Measurements from ENCODE around the gene UBTFL1.
"Not testable (repeated sequence)": the region's sequence is repeated elsewhere in the genome, so short reads cannot be mapped to it uniquely, and the experiment has no call there.

UBTFL1 gene

GRCh38 chr11:90085650-90086049 lies at the start of gene UBTFL1:
TSS of gene UBTFL1 (plus strand) at chr11:90085950. CDS start at chr11:90085950, 0 bp downstream.
- not testable (repeated sequence) for DNase-seq (ENCODE audit: low spot score)

GRCh38 chr11:90051591-90052209 lies 34.0 kb upstream of the UBTFL1 start:
- not testable (repeated sequence) for DNase-seq (ENCODE audit: low spot score)

GRCh38 chr11:90052311-90052710 lies 33.4 kb upstream of the UBTFL1 start:
- DNase-seq (ENCODE audit: low spot score): not testable (repeated sequence)

GRCh38 chr11:90053545-90053944 lies 32.2 kb upstream of the UBTFL1 start:
- not testable (repeated sequence) for DNase-seq (ENCODE audit: low spot score)

GRCh38 chr11:90088731-90089130 lies 3.0 kb downstream of the UBTFL1 start:
- DNase-seq (ENCODE audit: low spot score): not testable (repeated sequence)

- not testable (repeated sequence) for DNase-seq (ENCODE audit: low spot score)
Measured at GRCh38 chr11:90095230-90095924, 9.6 kb downstream of the UBTFL1 start.

- DNase-seq (ENCODE audit: low spot score): not testable (repeated sequence)
Measured at GRCh38 chr11:90098261-90098660, 12.5 kb downstream of the UBTFL1 start.

GRCh38 chr11:90100431-90100830 lies 14.7 kb downstream of the UBTFL1 start:
- DNase-seq (ENCODE audit: low spot score): no peak

- no peak for DNase-seq (ENCODE audit: low spot score)
Measured at GRCh38 chr11:90113541-90113940, 27.8 kb downstream of the UBTFL1 start.

- DNase-seq (ENCODE audit: low spot score): no peak
Measured at GRCh38 chr11:90120191-90120590, 34.4 kb downstream of the UBTFL1 start.

- no peak for DNase-seq (ENCODE audit: low spot score)
Measured at GRCh38 chr11:90124371-90124770, 38.6 kb downstream of the UBTFL1 start.

- no peak for DNase-seq (ENCODE audit: low spot score)
Measured at GRCh38 chr11:90124946-90125345, 39.2 kb downstream of the UBTFL1 start.

GRCh38 chr11:90133560-90134477 lies 48.1 kb downstream of the UBTFL1 start:
- no peak for DNase-seq (ENCODE audit: low spot score)

GRCh38 chr11:90134478-90135003 lies 48.8 kb downstream of the UBTFL1 start, which contains the start of gene NAALAD2:
TSS of gene NAALAD2 (plus strand) at chr11:90134663. CDS start at chr11:90134759, 96 bp downstream.
- DNase-seq (ENCODE audit: low spot score): no peak

- DNase-seq (ENCODE audit: low spot score): no peak
Measured at GRCh38 chr11:90135016-90135415, 49.3 kb downstream of the UBTFL1 start.
